NCI-H128 (cell line): Measurements from ENCODE around the gene NCKAP5.

Experiments used
- DNase-seq: peaks from one replicate; lab custom pipeline; 2025; ENCODE audit not compliant: unreplicated experiment; lab: John Stamatoyannopoulos, UW

NCKAP5 gene

DNA sequence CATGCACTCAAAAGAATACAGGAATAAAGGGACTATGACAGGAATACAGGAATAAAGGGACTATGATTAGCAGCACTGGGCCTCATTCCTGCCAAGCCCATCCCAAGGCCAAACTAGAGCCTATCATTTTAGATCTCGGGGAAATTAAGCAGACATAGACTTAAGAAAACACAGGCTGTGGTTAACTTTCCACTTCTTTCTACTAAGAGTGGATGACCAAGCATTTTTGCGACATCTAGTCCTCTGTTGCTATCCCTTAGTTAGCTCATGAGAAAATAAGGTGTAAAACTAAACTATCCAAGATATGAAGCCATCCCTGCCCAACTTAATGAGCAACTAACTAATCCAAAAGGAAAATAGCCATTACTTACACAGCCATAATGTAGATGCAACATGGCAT is 904.2 kb downstream of the NCKAP5 start:
- DNase-seq: no peak

DNA sequence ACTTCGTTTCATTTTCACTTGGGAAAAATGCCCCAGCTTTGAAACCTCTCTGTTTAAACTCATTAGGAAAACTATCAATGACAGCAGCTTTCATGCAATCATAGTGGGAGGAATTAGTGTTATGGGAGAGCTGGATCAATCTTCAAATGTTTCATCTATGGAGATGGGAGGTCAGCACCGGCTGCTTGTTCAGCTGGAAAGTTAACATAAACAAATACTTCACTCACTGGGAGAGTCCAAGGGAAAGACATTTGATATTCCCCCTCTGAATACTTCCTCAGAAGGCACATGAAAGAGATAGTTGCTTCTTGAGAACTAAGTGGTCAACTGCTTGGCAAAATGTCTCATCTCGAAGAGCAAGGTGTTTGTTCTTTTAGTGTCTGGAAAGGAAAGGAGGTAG is 905.5 kb downstream of the NCKAP5 start:
- no peak for DNase-seq

DNA sequence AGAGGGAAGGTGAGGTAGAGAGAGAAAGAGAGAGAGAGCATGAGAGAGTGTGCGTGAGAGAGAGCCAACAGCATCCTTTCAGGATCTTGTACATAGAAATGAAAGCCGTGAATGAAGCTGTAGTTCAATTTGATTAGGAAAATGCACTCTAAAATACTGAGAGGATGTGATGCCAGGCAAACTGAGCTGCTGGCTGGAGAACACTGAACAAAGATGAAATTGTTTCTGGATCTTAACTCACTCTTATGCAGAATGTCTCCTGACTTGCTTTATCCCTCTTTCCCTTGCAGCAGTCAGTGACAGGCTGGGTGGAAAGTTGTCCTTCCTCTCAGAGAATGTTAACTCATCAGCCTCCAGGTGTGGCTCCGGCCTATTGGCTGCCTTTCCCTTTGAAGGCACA is 908.9 kb downstream of the NCKAP5 start:
- DNase-seq: no peak

DNA sequence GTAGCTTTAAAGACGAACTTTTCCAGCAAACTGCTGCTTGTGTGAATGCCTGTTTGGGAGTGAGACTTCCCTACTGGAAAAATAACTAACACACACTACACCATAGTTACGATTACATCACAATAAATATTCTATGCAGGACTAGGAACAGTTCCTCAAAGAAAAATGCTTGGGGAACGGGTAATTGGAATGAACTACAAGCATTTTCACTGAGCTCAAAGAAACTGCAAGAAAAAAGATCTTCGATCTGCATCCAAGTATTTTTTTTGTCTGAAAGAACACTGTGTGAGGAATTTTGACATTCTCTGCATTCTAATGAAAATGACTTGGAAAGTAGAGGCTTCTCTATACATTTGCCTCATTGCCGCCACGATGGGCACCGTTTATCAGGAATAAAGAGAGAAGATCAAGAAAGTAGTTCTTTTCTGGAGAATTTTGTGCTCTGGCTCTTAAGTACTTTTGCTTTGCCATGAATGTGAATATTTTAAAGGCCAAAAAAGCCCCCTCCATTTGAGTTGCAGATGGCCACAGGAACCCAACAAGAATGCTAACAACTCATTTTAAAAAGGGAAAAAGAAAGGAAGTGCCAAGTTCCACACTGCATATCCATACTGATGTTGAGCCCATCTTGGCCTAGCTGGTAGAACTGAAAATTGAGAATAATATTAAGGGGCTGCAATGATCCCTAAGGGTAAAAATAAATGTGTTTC is 911.8 kb downstream of the NCKAP5 start:
- DNase-seq: no peak

DNA sequence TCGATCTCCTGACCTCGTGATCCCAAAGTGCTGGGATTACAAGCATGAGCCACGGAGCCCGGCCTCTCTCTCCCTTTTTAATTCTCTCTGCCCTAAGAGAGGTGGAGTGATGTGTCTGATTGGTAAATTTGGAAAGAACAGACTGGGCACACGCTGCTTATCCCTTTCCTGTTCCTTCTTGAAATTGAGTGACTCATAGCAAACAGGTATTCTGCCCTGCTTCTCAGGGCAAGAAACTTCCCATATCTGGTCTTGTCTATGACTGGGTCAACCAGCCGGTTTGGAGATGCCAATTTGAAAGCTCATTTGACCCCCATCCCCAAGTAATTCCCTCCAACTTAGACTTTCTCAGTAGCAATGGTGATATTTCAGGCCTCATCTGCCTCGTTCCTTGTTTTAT is 913.3 kb downstream of the NCKAP5 start:
- no peak for DNase-seq

DNA sequence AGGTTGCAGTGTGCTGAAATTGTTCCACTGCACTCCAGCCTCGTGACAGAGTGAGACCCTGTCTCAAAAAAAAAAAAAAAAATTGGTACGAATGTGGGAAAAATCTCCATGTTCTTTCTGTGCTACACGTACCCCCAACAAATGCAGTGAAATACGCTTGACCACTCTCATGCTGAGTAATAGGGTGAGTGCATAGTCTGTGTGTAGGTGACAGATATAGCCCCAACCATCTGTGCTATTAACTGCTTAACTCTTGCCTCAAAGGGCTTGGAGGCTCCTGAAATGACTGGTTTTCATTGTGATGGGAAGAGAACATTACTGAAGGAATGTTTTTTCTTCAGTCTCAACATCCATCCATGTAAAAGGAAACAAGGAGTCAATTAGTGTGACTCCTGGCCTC is 913.9 kb downstream of the NCKAP5 start:
- no peak for DNase-seq

DNA sequence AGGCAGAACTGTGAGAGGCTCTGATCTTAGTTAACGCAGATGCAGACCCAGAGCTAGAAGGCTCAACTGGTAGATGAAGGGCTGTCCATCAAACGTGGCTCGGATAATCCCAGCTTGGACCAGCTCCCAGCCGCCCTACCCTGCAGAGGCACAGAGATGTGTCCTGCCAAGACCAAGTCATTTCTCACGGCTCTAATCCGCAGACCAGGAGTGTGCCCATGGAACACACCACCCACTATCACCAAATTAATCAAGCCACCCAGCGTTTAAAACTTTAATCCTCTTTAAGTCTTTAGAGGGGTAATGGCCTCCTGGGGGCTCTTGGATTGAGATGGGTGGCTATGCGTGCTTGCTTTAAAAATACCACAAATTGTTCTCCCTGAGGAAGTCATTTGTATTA is 915.8 kb downstream of the NCKAP5 start:
- no peak for DNase-seq

DNA sequence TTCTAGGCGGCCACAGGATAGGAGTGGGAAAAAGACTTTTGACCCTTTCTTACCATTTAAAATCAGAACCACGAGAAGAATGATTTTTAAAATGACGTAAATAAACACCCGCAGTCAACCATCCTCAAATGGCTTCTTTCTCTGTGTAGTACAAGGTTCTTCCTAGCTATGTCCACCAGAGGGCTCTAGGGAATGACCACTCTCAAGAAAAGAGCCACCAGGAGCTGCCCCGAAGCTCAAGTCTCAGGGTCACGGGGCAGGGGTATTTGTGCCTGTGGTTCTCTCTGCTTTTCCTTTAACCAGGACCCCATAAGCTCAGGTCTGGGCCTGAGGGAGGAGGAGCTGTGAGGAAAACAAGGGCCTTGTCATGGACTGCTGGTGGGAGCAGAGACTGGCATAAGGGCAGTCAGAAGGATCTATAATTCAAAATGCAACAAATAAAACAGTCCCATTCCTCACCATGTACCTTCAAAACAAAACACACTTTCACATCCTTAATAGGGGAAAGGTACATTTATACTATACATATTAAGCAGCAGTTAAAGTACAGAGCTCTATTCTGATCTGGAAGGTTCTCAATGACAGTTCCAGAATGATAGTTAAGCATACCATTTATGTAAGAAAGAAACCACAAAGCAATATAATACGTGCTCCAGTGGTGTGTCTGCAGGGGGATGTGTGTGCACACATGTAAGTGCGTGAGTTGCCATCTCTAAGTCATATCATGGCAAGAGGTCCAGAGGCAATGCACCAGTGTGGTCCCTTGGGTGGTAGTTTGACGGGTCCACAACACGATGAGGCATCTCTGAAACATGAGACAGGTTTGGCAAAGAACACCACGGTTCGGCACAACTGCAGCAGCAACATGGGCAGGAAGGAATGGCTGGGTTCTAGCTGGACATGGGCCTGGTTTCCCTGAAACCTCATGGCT is 916.9 kb downstream of the NCKAP5 start:
- DNase-seq: no peak

DNA sequence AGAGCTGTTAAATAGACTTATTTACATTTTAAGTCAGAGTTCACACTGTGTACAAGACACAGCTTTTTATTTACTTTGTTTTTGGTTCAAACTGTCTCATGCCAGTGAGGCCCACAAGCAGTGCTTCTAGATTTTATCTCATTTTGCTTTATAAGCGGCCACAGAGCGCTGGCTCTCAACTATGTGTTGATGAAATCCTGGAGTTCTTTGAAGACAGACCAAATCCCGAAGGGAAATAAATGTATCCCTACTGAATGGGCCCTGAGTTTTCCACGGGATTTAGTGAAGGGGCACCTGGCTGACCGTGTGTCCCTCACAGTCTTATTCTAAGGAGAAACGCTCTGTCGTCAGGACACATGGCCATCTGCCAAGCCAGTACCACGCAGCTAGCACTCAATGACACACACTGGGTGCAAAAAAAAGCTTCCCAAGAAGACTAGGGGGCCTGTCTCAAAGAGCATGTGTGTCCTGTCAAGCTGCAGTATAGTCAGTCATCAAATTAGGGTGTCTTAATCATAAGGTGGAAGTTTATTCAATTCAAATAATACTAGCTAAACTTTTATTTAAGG is 921.6 kb downstream of the NCKAP5 start:
- no peak for DNase-seq

DNA sequence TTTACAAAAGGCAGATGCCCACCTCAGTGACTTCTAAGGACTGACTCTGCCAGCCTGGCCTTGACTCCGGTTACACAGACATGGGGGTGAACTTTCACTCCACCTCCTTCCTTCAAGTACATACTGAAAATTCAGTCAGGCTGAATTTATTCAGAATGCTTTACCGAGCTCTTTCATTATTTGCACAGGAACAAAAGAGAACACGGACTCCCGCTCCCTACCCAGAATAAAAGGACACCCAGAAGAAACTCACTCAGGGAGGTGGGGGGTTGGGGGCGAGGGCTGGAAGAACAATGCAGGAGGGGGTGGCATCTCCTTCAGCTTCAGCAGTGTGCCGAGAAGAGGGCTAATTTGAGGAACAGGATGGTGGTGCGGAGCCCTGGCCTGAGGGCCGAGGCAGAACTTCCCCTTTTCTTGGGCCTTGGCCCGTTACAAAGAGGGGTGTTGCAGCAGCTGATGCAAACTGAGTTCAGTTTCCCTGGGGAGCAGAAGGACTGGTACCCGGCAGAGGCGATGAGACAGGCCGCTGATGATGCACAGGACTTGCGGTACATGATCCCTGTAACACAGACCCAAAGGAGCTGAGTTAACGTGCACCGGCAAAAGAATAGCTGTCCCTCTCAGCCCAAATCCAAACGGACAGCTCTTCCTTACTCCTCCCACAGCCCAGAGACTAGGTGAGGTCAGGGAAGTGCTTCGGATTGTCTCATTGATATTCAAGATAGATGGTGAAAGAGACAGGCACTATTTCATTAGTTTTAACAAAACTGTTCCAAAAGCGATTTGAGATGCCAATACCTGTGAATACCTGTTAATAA is 922.3 kb downstream of the NCKAP5 start:
- DNase-seq: no peak

DNA sequence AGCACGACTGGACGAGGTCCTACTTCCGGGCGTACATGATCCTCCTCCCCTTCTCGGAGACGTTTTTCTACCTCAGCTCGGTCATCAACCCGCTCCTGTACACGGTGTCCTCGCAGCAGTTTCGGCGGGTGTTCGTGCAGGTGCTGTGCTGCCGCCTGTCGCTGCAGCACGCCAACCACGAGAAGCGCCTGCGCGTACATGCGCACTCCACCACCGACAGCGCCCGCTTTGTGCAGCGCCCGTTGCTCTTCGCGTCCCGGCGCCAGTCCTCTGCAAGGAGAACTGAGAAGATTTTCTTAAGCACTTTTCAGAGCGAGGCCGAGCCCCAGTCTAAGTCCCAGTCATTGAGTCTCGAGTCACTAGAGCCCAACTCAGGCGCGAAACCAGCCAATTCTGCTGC is 923.1 kb downstream of the NCKAP5 start:
- DNase-seq: no peak

DNA sequence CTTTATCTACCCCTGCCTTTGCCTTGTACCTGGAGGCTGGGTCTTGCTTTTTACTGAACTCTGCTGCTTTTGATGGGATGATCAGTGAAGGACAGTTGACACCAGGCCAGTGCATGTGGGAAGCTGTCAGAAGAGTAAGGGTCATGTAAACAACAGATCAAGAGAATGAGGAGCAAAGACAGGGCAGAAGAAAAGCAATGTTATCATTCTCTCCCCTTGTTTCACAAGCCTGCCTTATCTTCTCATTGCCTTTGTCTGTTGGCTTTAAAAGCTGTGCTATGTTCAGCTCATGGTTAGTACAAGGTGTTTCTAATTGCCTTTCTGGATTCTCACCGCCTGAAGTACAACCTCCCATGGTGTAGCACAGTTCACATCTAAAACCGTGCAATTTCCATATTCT is 925.8 kb downstream of the NCKAP5 start:
- no peak for DNase-seq

DNA sequence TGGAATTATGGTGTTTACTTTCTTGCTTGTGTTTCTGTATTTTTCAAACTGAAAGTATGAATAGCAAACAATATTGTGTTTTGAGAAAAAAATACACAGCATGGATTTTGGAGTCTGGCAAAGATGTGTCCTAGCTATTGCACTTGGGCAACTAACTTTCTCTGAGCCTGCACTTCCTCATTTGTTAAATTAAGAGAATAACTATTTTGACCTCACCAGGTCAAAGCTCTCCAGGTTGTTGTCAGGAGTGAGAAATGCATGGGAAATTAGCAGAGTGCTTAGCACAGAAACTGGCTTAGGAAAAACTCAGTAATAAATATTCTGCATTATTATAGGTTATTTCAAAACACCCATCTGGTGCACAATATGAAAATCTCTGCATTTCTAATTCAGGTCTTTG is 926.4 kb downstream of the NCKAP5 start:
- no peak for DNase-seq

DNA sequence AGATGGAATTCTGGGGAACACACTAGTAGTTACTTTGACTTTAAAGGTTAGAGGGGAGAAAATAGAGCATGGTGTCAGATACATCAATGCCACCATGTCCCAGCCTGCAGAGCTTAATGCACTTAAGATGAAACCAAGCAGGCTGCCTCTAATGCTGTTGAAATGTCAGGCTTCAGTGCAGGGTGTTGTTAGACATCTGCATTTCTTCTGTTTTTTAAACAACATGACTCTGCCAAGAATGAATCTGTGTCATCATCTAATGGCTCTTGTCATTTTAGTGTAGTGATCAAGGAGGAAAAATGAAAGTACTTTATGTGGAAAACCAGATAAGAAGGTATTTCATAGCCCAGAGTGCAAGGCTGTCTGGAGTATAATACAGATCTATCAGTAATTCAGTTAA is 928.1 kb downstream of the NCKAP5 start:
- no peak for DNase-seq

DNA sequence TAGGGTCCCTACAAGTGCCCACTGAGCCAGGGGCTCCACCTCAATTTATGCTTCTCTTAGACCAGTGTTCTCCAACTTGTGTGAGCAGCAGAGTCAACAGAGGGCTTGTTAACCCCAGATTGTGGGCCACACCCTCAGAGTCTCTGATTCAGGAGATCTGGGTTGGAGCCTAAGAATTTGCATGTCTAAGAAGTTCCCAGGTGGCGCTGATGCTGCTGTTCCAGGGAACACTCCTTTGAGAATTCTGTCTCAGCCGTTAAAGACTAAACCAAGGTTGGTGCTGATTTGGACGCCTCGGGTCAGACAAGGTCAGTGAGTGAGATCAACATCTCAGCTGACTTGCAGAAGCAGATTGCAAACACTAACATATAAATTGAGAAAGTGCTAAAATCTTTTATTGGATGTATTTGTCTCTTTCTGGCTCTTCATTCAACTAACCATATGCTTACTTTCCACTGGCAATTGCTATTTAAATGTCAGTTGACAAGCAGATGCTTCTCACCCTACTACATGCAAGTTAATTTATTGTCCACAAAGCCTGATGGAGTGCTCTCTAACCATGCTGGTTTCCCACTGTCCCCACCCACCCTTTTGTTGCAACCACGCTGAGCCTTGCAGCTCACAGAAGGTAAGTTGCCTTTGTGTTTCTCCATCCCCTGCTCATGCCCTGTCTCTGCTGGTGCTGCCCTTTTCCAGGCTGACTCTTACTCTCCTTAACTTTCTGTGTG is 929.8 kb downstream of the NCKAP5 start:
- no peak for DNase-seq

DNA sequence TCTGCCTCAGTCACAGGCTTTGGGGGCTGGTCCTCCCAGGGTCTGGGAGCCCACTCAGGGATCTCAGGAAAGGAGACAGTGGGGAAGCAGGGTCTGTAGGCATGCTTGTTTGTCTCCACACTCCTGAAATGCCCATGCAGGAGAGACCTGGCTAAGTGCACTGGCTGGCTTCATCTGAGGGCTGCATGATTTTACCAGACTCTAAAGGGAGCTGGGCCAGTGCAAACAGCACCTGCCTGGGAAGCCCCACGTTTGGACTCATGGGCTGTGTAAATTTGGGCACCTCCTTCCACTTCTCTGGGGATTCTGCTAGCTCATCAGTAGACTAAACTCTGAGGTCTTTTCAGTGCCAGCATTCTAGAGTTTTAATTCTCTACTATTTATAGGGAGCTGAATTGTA is 931.9 kb downstream of the NCKAP5 start:
- DNase-seq: no peak

DNA sequence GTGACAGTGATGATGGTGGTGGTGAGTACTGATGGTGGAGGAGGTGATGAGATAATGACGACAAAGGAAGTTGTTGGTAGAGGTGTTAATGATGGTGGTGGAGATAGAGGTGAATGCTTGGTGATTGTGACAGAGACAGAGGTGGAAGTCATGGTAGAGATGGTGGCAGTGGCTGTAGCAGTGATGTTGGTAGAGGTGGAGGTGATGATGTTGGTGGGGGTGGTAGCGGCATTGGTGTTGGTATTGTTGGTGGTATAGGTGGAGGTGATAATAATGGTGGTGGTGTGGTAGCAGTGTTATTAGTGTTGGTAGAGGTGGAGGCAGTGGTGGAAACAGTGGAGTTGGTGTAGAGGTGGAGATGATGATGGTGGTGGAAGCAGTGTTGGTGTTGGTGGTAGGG is 934.6 kb downstream of the NCKAP5 start:
- no peak for DNase-seq

DNA sequence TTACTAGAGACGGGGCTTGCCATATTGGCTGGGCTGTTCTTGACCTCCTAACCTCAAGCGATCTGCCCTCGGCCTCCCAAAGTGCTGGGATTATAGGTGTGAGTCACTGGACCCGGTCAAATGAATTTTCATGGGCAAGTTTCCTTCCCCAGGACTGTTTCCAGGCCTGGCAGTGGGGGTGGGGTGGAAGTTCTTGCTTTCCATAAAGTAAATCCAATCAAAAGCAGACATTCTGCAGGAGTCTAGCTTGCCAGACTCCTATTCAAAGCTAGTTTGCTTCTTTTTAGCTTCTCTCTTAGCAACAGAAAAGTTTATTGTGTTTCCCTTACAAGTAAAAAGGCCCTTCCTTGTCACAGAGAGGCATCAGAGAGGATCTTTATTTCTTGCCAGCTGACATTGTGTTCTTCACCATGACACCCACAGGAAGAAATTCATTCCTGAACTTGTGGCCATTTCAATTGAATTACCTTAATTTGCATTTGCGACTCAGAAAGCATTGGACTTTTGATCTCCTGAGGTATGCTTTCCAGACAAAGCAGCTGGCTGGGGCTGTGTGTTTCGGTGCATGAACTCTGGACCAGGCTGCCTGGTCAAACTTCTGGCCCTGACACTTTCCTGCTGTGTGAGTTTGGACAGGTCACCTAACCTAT is 936.1 kb downstream of the NCKAP5 start:
- no peak for DNase-seq

DNA sequence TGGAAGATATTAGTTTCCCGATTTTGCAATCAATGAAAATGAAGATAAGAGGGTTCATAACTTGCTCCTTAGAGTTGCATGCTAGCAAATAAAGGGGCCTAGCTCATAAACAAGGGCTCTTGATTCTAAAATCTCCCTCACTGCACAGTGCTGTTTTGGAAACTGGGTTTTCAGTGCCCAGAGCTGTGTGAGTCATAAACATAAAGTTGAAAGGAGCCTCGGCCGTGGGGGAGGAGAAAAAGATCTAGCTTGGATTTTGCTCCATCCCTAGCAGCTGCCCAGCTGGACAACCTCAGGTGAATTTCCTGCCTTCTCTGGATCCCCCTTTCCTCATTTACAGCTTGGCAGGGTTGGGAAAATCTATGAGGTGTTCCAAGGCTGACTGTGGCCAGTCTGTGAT is 940.7 kb downstream of the NCKAP5 start:
- no peak for DNase-seq
